HEK293T (cell line): ENCODE measurements around the gene TENM3.

Experiments
- CTCF ChIA-PET: fragments of 350-600 bp; formaldehyde crosslinking; extraction: SDS; loops from one replicate; lab custom pipeline; 2021; ENCODE audit warnings: antibody characterized with exemption, inconsistent platforms; lab: Yijun Ruan, JAX
- POLR2A ChIA-PET: fragments of 350-600 bp; formaldehyde crosslinking; extraction: SDS; loops from one replicate; lab custom pipeline; 2020; ENCODE audit warnings: antibody characterized with exemption, inconsistent platforms; lab: Yijun Ruan, JAX
- DNase-seq: peaks from one replicate; pipeline ENCODE4 v3.0.0; 2012; ENCODE audit warnings: mixed read lengths; ENCODE audit errors: extremely low spot score
- ARNT ChIP-seq: fragments of 450-650 bp; IDR thresholded peaks from 2 replicates; pipeline ENCODE4 v1.6.1; 2017; ENCODE audit warnings: mild to moderate bottlenecking
- BHLHE40 ChIP-seq: fragments of 450-650 bp; IDR thresholded peaks from 2 replicates; pipeline ENCODE4 v1.6.1; 2016; ENCODE audit warnings: mild to moderate bottlenecking, moderate library complexity, borderline replicate concordance
- CTBP1 ChIP-seq: fragments of 450-650 bp; IDR thresholded peaks from 2 replicates; pipeline ENCODE4 v1.6.1; 2016; ENCODE audit warnings: borderline replicate concordance
- ELF4 ChIP-seq: fragments of 450-650 bp; IDR thresholded peaks from 2 replicates; pipeline ENCODE4 v1.6.1; 2017; ENCODE audit warnings: antibody characterized with exemption
- FOXA1 ChIP-seq: fragments of 450-650 bp; IDR thresholded peaks from 2 replicates; pipeline ENCODE4 v1.6.1; 2016; ENCODE audit warnings: mild to moderate bottlenecking
- FOXK2 ChIP-seq: fragments of 450-650 bp; IDR thresholded peaks from 2 replicates; pipeline ENCODE4 v1.6.1; 2016; ENCODE audit warnings: mild to moderate bottlenecking
- HDGF ChIP-seq: fragments of 450-650 bp; IDR thresholded peaks from 2 replicates; pipeline ENCODE4 v1.6.1; 2017; ENCODE audit warnings: antibody characterized with exemption, borderline replicate concordance
- L3MBTL2 ChIP-seq: fragments of 450-650 bp; conservative IDR thresholded peaks from 2 replicates; pipeline ENCODE4 v1.6.1; 2016; ENCODE audit warnings: mild to moderate bottlenecking
- LEF1 ChIP-seq: fragments of 450-650 bp; IDR thresholded peaks from 2 replicates; pipeline ENCODE4 v1.6.1; 2017; ENCODE audit warnings: mild to moderate bottlenecking, borderline replicate concordance
- NFRKB ChIP-seq: fragments of 450-650 bp; IDR thresholded peaks from 2 replicates; pipeline ENCODE4 v1.6.1; 2016; ENCODE audit warnings: mild to moderate bottlenecking, moderate library complexity
- SP1 ChIP-seq: fragments of 450-650 bp; IDR thresholded peaks from 2 replicates; pipeline ENCODE4 v1.6.1; 2017
- SUZ12 ChIP-seq: fragments of 450-650 bp; IDR thresholded peaks from 2 replicates; pipeline ENCODE4 v1.6.1; 2016; ENCODE audit warnings: mild to moderate bottlenecking
- TARDBP ChIP-seq: fragments of 450-650 bp; IDR thresholded peaks from 2 replicates; pipeline ENCODE4 v1.6.1; 2016
- ZNF384 ChIP-seq: fragments of 450-650 bp; IDR thresholded peaks from 2 replicates; pipeline ENCODE4 v1.6.1; 2016
- TF ChIP-seq, protein P1 (sequence below): fragments of 450-650 bp; IDR thresholded peaks from 2 replicates; pipeline ENCODE4 v1.6.1; 2016

Gene TENM3

DNA sequence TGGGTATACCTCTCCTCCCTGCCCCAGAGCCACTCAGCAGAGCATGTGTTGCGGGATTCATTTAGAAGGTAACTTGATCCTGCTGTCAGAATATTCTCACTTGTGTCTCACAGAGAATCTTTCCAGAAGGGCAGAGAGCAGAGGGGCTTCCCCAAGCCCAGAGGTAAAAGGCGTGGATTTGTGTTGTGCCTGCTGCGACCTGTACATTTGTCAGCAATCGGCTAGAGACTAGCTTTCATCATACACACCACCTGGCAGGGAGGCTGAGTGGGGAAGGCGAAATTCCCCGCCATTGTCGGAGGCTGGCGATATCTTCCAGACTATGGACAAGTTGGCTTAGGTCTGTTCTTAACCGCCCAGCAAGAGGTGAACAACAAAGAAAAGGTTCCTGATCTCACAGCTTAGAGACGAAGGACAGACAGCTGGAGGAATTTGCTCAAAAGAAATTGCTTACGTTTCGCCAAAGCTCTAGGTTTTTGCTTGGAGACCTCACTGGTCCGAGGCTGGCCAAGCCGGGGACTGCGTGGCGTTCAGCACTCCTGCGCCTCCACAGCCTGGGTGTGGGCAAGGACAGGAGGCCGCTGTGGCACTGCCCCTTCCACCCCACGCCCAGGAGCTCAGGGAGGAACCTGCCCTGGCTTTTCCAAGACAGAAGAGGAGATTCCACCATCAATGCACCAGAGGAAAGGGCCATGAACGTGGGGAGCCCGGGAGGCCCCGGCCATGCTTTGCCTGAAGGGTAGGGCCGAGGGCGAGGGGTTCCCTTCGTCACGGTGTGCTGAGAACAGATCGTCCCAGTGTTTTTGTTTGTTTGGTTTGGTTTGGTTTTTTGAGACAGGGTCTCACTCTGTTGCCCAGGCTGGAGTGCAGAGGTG is 604.6 kb downstream of the TENM3 start:
- no peak for DNase-seq
- TF ChIP-seq TARDBP (no peak), L3MBTL2 (no peak), ZNF384 (no peak), HDGF (no peak), FOXA1 (no peak), FOXK2 (no peak), ELF4 (no peak), SP1 (no peak)
- POLR2A ChIA-PET, result no interaction called here
- CTCF ChIA-PET, result no interaction called here

DNA sequence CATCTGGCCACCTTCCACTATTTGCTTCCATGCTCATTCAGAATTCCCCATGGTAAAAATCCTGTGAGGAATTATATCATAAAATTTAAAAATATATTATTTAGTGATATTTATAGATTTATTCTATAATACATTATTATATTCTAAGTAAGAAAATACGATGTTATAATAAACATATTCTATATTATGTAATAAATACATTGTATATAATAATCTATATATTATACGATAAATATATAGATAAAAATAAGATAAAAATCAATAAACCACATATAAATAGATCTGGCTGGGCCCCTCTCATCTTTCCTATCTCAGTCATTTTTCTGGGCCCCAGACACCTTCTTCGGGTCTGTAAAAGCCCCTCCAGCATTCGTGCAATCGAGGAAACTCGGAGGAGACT is 605.5 kb downstream of the TENM3 start:
- TF ChIP-seq L3MBTL2 (no peak), LEF1 (no peak), FOXK2 (no peak), FOXA1 (no peak), ELF4 (no peak), ARNT (no peak), TARDBP (no peak), HDGF (no peak), SP1 (no peak), SUZ12 (no peak), BHLHE40 (no peak), CTBP1 (no peak), ZNF384 (no peak), NFRKB (no peak)
- TF ChIP-seq, protein P1, sequence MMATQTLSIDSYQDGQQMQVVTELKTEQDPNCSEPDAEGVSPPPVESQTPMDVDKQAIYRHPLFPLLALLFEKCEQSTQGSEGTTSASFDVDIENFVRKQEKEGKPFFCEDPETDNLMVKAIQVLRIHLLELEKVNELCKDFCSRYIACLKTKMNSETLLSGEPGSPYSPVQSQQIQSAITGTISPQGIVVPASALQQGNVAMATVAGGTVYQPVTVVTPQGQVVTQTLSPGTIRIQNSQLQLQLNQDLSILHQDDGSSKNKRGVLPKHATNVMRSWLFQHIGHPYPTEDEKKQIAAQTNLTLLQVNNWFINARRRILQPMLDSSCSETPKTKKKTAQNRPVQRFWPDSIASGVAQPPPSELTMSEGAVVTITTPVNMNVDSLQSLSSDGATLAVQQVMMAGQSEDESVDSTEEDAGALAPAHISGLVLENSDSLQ, result no peak
- POLR2A ChIA-PET, result no interaction called here
- CTCF ChIA-PET, result no interaction called here
- DNase-seq, result no peak
